KMS-11 (cell line): ENCODE results near the gene PUM2.

Experiments used
- H2AFZ ChIP-seq: fragments of 200-600 bp; sonication (generic); 2 replicates; pipeline ENCODE4 v1.6.1; 2016; ENCODE audit warnings: antibody characterized with exemption, mixed run types, low read depth
- H3K27ac ChIP-seq: fragments of 200-600 bp; sonication (generic); 2 replicates; pipeline ENCODE4 v1.6.1; 2016; ENCODE audit warnings: mild to moderate bottlenecking, mixed run types
- H3K27me3 ChIP-seq: fragments of 200-600 bp; sonication (generic); 2 replicates; pipeline ENCODE4 v1.6.1; 2017; ENCODE audit warnings: mild to moderate bottlenecking, low read depth, mixed run types, moderate library complexity; ENCODE audit not compliant: insufficient read depth
- H3K36me3 ChIP-seq: fragments of 200-600 bp; sonication (generic); 2 replicates; pipeline ENCODE4 v1.6.1; 2017; ENCODE audit warnings: mild to moderate bottlenecking, mixed run types; ENCODE audit not compliant: insufficient read depth
- H3K4me1 ChIP-seq: fragments of 200-600 bp; sonication (generic); 2 replicates; pipeline ENCODE4 v1.6.1; 2016; ENCODE audit warnings: mild to moderate bottlenecking, low read depth, mixed run types; ENCODE audit not compliant: poor library complexity, severe bottlenecking
- H3K4me2 ChIP-seq: fragments of 200-600 bp; sonication (generic); 2 replicates; pipeline ENCODE4 v1.7.0; 2016; ENCODE audit warnings: mild to moderate bottlenecking, mixed run types
- H3K4me3 ChIP-seq: fragments of 200-600 bp; sonication (generic); IDR thresholded peaks from 2 replicates; pipeline ENCODE4 v1.6.1; 2017; ENCODE audit warnings: low read depth, low read length, mixed read lengths; ENCODE audit not compliant: insufficient read depth
- H3K79me2 ChIP-seq: fragments of 200-600 bp; sonication (generic); 2 replicates; pipeline ENCODE4 v1.6.1; 2016; ENCODE audit warnings: low read depth, mixed run types; ENCODE audit not compliant: insufficient read depth
- H3K9ac ChIP-seq: fragments of 200-600 bp; sonication (generic); 2 replicates; pipeline ENCODE4 v1.6.1; 2016; ENCODE audit warnings: mild to moderate bottlenecking, mixed run types
- H4K20me1 ChIP-seq: fragments of 200-600 bp; sonication (generic); 2 replicates; pipeline ENCODE4 v1.6.1; 2016; ENCODE audit warnings: mild to moderate bottlenecking, mixed run types; ENCODE audit not compliant: insufficient read depth
- CTCF ChIP-seq: fragments of 200-600 bp; sonication (generic); conservative IDR thresholded peaks from 2 replicates; pipeline ENCODE4 v1.6.1; 2017; ENCODE audit warnings: low read depth, mild to moderate bottlenecking, antibody characterized with exemption, low read length, moderate library complexity, mixed read lengths

The PUM2 gene

GRCh38 chr2:20231159-20231558 is 119.5 kb downstream of the PUM2 start:
- Histone ChIP-seq H3K36me3 (no peaks in the 10 kb centered on the region), H3K9ac (no peak overlapping the region), H2AFZ (no peak overlapping the region), H3K27me3 (no peaks in the 10 kb centered on the region), H4K20me1 (no peaks in the 10 kb centered on the region), H3K4me1 (peaks cover 1% of the 10 kb centered on the region), H3K27ac (no peak overlapping the region), H3K4me2 (no peak overlapping the region), H3K4me3 (no peak overlapping the region), H3K79me2 (no peaks in the 10 kb centered on the region)
- TF ChIP-seq CTCF = no peak

DNA sequence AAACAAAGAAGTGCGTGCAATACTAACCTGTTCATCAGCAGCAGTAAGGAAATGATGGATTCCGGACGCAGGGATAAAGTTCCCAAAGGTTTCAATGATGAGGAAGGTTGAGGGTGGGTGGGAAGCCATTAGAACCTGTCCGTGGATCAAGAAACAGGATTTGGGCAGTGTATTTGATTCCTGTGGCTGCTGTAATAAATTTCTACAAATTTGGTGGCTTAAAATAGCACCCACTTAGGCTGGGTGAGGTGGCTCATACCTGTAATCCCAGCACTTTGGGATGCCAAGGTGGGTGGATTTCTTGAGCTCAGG is 120.6 kb downstream of the PUM2 start:
- peaks cover 10% of the 10 kb centered on the region for H3K4me1 ChIP-seq
- H3K4me3 ChIP-seq = no peak overlapping the region
- H4K20me1 ChIP-seq = no peaks in the 10 kb centered on the region
- H3K36me3 ChIP-seq = no peaks in the 10 kb centered on the region
- no peak overlapping the region for H3K27ac ChIP-seq
- H3K9ac ChIP-seq = no peak overlapping the region
- H3K79me2 ChIP-seq = no peaks in the 10 kb centered on the region
- no peak for TF ChIP-seq CTCF
- H3K27me3 ChIP-seq = no peaks in the 10 kb centered on the region
- no peak overlapping the region for H3K4me2 ChIP-seq
- H2AFZ ChIP-seq = no peak overlapping the region

DNA sequence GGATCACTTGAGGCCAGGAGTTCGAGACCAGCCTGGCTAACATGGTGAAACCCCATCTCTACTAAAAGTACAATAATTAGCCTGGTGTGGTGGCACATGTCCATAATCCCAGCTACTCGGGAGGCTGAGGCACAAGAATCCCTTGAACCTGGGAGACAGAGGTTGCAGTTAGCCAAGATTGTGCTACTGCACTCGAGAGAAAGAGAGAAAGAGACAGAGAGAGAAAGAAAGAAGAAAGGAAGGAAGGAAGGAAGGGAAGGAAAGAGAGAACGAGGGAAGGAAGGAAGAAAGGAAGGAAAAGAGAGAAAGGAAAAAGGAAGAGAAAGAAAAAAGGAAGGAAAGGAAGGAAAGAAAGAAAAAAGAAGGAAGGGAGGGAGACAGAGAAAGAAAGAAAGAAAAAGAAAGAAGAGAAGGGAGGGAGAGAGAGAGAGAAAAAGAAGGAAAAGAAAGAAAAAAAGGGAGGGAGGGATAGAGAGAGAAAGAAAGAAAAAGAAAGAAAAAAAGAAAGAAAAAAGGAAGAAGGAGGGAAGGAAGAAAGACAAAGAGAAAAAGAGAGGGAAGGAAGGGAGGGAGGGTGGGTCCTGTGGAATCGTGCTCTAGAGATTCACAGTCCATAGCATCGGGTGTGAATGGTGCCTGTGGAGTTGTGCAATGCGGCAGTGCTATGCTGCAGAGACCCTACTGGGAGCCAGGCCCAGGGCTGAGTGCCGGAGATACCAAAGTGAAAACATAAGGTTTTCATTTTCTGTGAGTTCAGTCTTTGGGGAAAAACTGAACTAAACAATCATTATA is 121.1 kb downstream of the PUM2 start:
- Histone ChIP-seq H3K4me1 (peaks cover 10% of the 10 kb centered on the region), H3K4me2 (no peak overlapping the region), H2AFZ (no peak overlapping the region), H3K79me2 (no peaks in the 10 kb centered on the region), H3K27ac (no peak overlapping the region), H3K4me3 (no peak overlapping the region), H4K20me1 (no peaks in the 10 kb centered on the region), H3K36me3 (no peaks in the 10 kb centered on the region), H3K27me3 (no peaks in the 10 kb centered on the region), H3K9ac (no peak overlapping the region)
- TF ChIP-seq CTCF = no peak

DNA sequence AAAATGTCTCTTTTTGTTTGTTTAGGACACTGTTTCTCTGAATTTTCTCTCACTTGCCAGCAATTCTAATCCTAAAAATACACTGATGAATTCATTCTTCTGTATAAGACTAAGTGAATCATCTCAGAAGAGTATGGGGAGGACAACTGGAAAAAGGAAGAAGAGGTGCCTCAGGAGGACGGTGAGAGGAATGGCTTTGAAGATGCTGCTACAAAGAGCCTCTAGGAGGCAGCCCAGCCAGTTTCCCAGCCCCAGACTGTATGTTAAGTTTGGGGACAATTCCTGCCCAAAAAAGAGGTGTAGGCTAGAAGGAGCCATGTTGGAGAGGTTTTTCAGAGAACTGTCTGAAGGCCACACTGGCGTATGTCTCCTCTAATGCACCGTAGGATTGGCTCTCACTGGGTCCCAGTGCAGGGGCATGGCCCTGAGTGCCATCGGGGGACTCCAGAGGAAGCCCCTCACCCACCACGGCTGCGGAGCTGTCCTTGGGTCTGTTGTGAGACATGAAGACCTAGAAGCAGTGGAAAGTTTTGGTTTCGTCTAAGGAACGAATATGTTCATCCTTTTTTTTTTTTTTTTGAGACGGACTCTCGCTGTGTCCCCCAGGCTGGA is 122.6 kb downstream of the PUM2 start:
- no peak overlapping the region for H3K4me2 ChIP-seq
- no peak overlapping the region for H3K9ac ChIP-seq
- no peak overlapping the region for H2AFZ ChIP-seq
- no peak overlapping the region for H3K27ac ChIP-seq
- no peak overlapping the region for H3K4me3 ChIP-seq
- peaks cover 11% of the 10 kb centered on the region for H3K4me1 ChIP-seq
- no peaks in the 10 kb centered on the region for H3K79me2 ChIP-seq
- TF ChIP-seq CTCF = no peak
- no peaks in the 10 kb centered on the region for H4K20me1 ChIP-seq
- no peaks in the 10 kb centered on the region for H3K27me3 ChIP-seq
- H3K36me3 ChIP-seq = no peaks in the 10 kb centered on the region
